Measurements from ENCODE around the gene CDH15. TPM values are rescaled to one million over a fixed set of nuclear protein-coding genes. Genes with fewer than 3 reads are reported as not detected.

Gene CDH15
- total RNA-seq, 1 experiment from 2014 or later, result 0.46 TPM

DNA sequence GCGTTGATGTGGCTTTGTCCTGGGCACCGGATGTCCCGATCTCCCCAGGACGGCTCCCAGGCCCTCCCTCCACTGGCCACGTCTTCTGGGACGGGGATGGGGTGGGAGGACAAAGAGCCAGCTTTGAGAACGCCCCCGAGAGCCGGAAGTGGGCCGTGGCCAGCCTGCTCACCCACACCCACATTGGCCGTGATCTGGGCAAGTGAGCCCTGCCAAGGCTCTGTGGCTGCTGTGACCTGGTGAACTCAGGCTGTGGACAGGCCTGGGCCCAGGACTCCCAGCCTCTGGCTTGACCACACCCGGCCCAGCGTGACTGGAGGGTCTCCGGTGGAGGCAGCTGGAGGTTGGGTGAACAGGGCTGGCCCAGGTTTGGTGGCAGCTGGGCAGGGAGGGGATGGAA lies 3.3 kb downstream of the CDH15 start:
- Mint-ChIP-seq H3K27ac (no peak overlapping the region), H3K4me1 (peaks cover 12% of the 10 kb centered on the region), H3K9me3 (no peaks in the 10 kb centered on the region), H3K4me3 (no peak overlapping the region), H3K36me3 (no peaks in the 10 kb centered on the region), H3K27me3 (ENCODE audit: low read depth) (peaks cover 6% of the 10 kb centered on the region; the same call in 1 of the 2 replicates)
- TF ChIP-seq ELF4 (CRISPR knock-in tag; IDR thresholded peaks at IDR 0.05; ENCODE audit: low read depth) (no peak), NR3C1 (CRISPR knock-in tag; conservative IDR thresholded peaks at IDR 0.05; ENCODE audit: low read depth) (no peak), TEAD4 (CRISPR knock-in tag; IDR thresholded peaks at IDR 0.05) (no peak), GRHL2 (CRISPR knock-in tag; IDR thresholded peaks at IDR 0.05; ENCODE audit: insufficient replicate concordance, severe bottlenecking) (no peak), PRRX2 (CRISPR knock-in tag; IDR thresholded peaks at IDR 0.05) (no peak), JUN (CRISPR knock-in tag; IDR thresholded peaks at IDR 0.05) (no peak)
- TF ChIP-seq, protein P1, sequence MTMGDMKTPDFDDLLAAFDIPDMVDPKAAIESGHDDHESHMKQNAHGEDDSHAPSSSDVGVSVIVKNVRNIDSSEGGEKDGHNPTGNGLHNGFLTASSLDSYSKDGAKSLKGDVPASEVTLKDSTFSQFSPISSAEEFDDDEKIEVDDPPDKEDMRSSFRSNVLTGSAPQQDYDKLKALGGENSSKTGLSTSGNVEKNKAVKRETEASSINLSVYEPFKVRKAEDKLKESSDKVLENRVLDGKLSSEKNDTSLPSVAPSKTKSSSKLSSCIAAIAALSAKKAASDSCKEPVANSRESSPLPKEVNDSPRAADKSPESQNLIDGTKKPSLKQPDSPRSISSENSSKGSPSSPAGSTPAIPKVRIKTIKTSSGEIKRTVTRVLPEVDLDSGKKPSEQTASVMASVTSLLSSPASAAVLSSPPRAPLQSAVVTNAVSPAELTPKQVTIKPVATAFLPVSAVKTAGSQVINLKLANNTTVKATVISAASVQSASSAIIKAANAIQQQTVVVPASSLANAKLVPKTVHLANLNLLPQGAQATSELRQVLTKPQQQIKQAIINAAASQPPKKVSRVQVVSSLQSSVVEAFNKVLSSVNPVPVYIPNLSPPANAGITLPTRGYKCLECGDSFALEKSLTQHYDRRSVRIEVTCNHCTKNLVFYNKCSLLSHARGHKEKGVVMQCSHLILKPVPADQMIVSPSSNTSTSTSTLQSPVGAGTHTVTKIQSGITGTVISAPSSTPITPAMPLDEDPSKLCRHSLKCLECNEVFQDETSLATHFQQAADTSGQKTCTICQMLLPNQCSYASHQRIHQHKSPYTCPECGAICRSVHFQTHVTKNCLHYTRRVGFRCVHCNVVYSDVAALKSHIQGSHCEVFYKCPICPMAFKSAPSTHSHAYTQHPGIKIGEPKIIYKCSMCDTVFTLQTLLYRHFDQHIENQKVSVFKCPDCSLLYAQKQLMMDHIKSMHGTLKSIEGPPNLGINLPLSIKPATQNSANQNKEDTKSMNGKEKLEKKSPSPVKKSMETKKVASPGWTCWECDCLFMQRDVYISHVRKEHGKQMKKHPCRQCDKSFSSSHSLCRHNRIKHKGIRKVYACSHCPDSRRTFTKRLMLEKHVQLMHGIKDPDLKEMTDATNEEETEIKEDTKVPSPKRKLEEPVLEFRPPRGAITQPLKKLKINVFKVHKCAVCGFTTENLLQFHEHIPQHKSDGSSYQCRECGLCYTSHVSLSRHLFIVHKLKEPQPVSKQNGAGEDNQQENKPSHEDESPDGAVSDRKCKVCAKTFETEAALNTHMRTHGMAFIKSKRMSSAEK (CRISPR knock-in tag; IDR thresholded peaks at IDR 0.05; ENCODE audit: borderline replicate concordance), result no peak
- TF ChIP-seq, protein P2, sequence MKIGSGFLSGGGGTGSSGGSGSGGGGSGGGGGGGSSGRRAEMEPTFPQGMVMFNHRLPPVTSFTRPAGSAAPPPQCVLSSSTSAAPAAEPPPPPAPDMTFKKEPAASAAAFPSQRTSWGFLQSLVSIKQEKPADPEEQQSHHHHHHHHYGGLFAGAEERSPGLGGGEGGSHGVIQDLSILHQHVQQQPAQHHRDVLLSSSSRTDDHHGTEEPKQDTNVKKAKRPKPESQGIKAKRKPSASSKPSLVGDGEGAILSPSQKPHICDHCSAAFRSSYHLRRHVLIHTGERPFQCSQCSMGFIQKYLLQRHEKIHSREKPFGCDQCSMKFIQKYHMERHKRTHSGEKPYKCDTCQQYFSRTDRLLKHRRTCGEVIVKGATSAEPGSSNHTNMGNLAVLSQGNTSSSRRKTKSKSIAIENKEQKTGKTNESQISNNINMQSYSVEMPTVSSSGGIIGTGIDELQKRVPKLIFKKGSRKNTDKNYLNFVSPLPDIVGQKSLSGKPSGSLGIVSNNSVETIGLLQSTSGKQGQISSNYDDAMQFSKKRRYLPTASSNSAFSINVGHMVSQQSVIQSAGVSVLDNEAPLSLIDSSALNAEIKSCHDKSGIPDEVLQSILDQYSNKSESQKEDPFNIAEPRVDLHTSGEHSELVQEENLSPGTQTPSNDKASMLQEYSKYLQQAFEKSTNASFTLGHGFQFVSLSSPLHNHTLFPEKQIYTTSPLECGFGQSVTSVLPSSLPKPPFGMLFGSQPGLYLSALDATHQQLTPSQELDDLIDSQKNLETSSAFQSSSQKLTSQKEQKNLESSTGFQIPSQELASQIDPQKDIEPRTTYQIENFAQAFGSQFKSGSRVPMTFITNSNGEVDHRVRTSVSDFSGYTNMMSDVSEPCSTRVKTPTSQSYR (CRISPR knock-in tag; IDR thresholded peaks at IDR 0.05), result no peak
- TF ChIP-seq, protein P3, sequence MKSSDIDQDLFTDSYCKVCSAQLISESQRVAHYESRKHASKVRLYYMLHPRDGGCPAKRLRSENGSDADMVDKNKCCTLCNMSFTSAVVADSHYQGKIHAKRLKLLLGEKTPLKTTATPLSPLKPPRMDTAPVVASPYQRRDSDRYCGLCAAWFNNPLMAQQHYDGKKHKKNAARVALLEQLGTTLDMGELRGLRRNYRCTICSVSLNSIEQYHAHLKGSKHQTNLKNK (CRISPR knock-in tag; IDR thresholded peaks at IDR 0.05), result no peak
- no peak for ATAC-seq
- DNase-seq (ENCODE audit: low spot score), result no peak
- CTCF ChIA-PET, result interaction anchor here (0.5 to 2.8 kb wide), 5 partner anchors 9 to 438 kb away, joined by 3 to 9 read pairs (median 4); no protein-coding TSS in a partner anchor
- POLR2A ChIA-PET, result no interaction called here

DNA sequence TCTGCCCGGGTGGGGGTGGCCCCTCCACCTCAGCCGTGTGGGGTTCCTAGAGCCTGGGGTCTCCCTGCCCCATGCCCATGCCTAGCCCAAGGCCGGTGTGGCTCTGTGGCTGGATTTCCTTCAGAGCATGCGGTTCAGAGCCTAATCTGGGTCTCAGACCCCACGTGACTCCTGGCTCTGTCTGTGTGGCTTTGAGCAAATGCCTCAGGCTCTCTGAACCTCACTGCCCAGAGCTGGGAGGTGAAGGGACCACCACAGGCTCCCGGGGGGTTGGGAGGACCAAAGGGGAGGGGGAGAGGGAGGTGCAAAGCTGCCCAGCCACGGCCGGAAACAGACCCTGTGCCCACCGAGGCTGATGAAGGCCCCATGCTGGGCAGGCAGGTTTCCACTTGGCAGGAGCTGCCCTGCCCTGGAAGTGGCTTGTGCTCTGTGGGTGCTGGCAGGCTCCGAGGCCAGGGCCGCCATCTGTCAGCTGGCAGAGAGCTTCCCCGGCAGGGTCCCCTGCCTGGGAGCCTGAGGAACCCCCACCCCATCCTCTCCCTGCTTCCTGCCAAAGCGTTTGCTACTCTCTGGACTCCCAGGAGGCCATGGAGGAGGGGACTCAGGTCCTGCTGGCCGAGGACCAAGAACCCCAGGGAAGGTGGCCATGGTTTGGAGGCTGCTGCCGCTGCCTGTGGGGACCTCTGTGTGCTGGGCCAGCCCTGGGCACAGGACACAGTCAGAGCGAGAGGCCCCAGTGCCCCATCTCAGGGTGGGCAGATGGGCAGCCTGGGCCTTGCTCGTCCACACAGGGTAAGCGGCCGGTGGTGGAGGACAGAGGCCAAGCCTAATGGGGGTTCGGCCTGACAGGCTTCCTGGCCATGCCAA lies 4.0 kb downstream of the CDH15 start:
- Mint-ChIP-seq H3K27me3 (ENCODE audit: low read depth) (peaks cover 4% of the 10 kb centered on the region; the same call in 1 of the 2 replicates), H3K27ac (no peak overlapping the region), H3K4me1 (peaks cover 11% of the 10 kb centered on the region)

DNA sequence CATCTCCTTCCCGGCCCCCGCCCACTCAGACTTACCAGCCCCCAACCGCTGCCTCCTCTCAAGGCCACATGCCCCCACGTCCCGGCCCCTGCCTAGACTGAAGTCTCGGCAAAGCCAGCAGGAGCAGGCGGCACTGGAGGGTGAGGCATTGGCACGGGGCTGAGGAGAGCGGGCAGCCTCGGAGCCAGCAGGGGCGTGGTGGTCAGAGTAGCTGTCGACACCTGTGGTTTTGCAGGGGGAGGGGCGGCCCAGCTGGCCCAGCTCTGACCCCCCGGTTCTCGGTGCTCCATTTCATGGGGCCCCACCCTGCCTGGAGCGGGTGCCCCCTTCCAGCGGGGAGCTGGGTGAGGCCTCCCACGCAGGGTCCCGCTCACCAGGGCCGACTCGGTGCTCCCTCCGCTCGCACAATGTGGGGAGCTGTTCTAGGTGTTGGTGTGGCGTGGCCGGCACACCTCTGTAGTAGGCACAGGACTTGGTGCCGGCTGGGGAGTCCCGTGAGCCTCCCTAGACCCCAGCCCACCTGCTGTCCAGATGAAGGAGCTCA lies 4.7 kb downstream of the CDH15 start:
- Mint-ChIP-seq H3K9me3 (no peaks in the 10 kb centered on the region), H3K4me3 (no peak overlapping the region), H3K27ac (no peak overlapping the region), H3K4me1 (peaks cover 7% of the 10 kb centered on the region; the same call in 1 of the 2 replicates), H3K27me3 (ENCODE audit: low read depth) (peaks cover 3% of the 10 kb centered on the region; the same call in 1 of the 2 replicates), H3K36me3 (no peaks in the 10 kb centered on the region)
- ATAC-seq, result no peak
- TF ChIP-seq SOX15 (CRISPR knock-in tag; IDR thresholded peaks at IDR 0.05), result no peak
- no peak for TF ChIP-seq RORB (CRISPR knock-in tag; IDR thresholded peaks at IDR 0.05)
- no peak for DNase-seq (ENCODE audit: low spot score)
- CTCF ChIA-PET, result interaction anchor here (0.6 to 1.5 kb wide), 3 partner anchors 9 to 439 kb away, joined by 3 to 10 read pairs (median 8); no protein-coding TSS in a partner anchor
- POLR2A ChIA-PET, result no interaction called here

More for the DNA sequence above, 4.0 kb downstream of the CDH15 start:
- TF ChIP-seq FOXK1 (CRISPR knock-in tag; IDR thresholded peaks at IDR 0.05), result no peak
- no peak for TF ChIP-seq ZNF416 (CRISPR knock-in tag; IDR thresholded peaks at IDR 0.05)
- no peak for TF ChIP-seq TEAD4 (CRISPR knock-in tag; IDR thresholded peaks at IDR 0.05)
- ATAC-seq (no peak), DNase-seq (ENCODE audit: low spot score) (no peak)
- Mint-ChIP-seq H3K4me3 (no peak overlapping the region), H3K36me3 (no peaks in the 10 kb centered on the region), H3K9me3 (no peaks in the 10 kb centered on the region)
- POLR2A ChIA-PET, result no interaction called here
- CTCF ChIA-PET, result interaction anchor here (0.5 to 2.8 kb wide), 2 partner anchors 9 to 234 kb away, joined by 4 to 9 read pairs; no protein-coding TSS in a partner anchor

All from WTC11 (cell line).